K562 (cell line): ENCODE results near the gene ETHE1. TPM values are rescaled to one million over a fixed set of nuclear protein-coding genes. Genes with fewer than 3 reads are reported as not detected.

Experiments used
- ARID2 ChIP-seq: fragments of 450-650 bp; IDR thresholded peaks from 2 replicates; pipeline ENCODE4 v1.6.1; 2017; ENCODE audit warnings: antibody characterized with exemption, mild to moderate bottlenecking
- HMBOX1 ChIP-seq: sonication (generic); IDR thresholded peaks from 2 replicates; pipeline ENCODE4 v1.6.1; 2016
- ZEB2 ChIP-seq: fragments of 450-650 bp; IDR thresholded peaks from 2 replicates; pipeline ENCODE4 v1.6.1; 2016
- ZFPM2 ChIP-seq: fragments of 250-450 bp; sonication (Bioruptor Pico); IDR thresholded peaks from 2 replicates; pipeline ENCODE4 v1.5.1; 2022; ENCODE audit warnings: mild to moderate bottlenecking
- ZKSCAN1 ChIP-seq: fragments of 150-350 bp; IDR thresholded peaks from 2 replicates; pipeline ENCODE4 v1.6.1; 2016; ENCODE audit warnings: low read depth, low read length
- ZNF512 ChIP-seq: IDR thresholded peaks from 2 replicates; pipeline ENCODE4 v1.6.1; 2016; ENCODE audit warnings: missing genetic modification characterization, missing compliant biosample characterization
- polyA plus RNA-seq, 8 experiments: library from polyadenylated mRNA; depleted of rRNA in 4 of 8; stranded (reverse) in 5 of 8; unstranded in 3 of 8; fragments of >200 nt; fragmentation: Nextera tagmentation in 2 of 8; fragmentation: Illumina TruSeq in 1 of 8; extraction: Ambion mirVana in 2 of 8; extraction: Trizol in 1 of 8; gene quantifications; 2 replicates each; pipeline versions ENCODE4 v1.2.1 to v1.2.3, GENCODE V29; 2011 to 2014; ENCODE audit warnings: inconsistent platforms in 1 of 8, missing spikeins in 1 of 8
- total RNA-seq, 7 experiments: library from RNA; depleted of rRNA in 6 of 7; stranded (reverse); fragments of >200 nt in 6 of 7; fragmentation: Illumina TruSeq in 2 of 7; extraction: Trizol in 2 of 7; gene quantifications; 2 replicates each; pipeline versions ENCODE4 v1.2.1 to v1.2.3, GENCODE V29; 2011 to 2021; ENCODE audit warnings: low replicate concordance in 1 of 7
- TF ChIP-seq, protein P1 (sequence below), 2 experiments: fragments of 450-650 bp; IDR thresholded peaks; 2 replicates each; pipeline ENCODE4 v1.6.1; 2016
- TF ChIP-seq, protein P2 (sequence below): fragments of 450-650 bp; IDR thresholded peaks from 2 replicates; pipeline ENCODE4 v1.6.1; 2016; ENCODE audit warnings: low read depth, mild to moderate bottlenecking, moderate library complexity
- TF ChIP-seq, protein P3 (sequence below), 2 experiments: fragments of 450-650 bp; IDR thresholded peaks; 2 replicates each; pipeline ENCODE4 v1.6.1; 2016; ENCODE audit warnings: mild to moderate bottlenecking in 2 of 2, borderline replicate concordance in 1 of 2, low read depth in 1 of 2, moderate library complexity in 1 of 2

ETHE1 gene
- total and polyA plus RNA-seq, 9 of the 15 experiments (the other 6 are each of a cell fraction or from before 2014, with no cell fraction given): 2.9 to 21.0 (median 10.2) TPM

DNA sequence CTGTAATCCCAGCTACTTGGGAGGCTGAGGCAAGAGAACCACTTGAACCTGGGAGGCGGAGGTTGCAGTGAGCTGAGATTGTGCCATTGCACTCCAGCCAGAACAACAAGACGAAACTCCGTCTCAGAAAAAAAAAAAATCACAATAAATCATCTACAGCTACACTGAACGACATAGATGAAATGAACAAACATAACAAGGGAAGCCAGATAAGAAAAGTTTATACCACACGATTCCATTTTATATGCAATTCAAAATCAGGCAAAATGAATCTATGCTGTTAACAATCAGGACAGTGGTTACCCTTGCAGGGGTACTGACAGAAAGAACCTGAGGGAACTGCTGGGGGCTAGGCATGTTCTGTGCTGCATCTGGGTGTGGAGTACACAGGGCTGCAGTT is 42.7 kb upstream of the ETHE1 start (continued):
- TF ChIP-seq HMBOX1 (no peak), ZFPM2 (CRISPR knock-in tag) (no peak), ZEB2 (no peak), ZNF512 (tag) (no peak), ZKSCAN1 (no peak), ARID2 (no peak)
- TF ChIP-seq, protein P1, sequence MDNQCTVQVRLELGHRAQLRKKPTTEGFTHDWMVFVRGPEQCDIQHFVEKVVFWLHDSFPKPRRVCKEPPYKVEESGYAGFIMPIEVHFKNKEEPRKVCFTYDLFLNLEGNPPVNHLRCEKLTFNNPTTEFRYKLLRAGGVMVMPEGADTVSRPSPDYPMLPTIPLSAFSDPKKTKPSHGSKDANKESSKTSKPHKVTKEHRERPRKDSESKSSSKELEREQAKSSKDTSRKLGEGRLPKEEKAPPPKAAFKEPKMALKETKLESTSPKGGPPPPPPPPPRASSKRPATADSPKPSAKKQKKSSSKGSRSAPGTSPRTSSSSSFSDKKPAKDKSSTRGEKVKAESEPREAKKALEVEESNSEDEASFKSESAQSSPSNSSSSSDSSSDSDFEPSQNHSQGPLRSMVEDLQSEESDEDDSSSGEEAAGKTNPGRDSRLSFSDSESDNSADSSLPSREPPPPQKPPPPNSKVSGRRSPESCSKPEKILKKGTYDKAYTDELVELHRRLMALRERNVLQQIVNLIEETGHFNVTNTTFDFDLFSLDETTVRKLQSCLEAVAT (IDR thresholded peaks at IDR 0.05): no peak
- TF ChIP-seq, protein P2, sequence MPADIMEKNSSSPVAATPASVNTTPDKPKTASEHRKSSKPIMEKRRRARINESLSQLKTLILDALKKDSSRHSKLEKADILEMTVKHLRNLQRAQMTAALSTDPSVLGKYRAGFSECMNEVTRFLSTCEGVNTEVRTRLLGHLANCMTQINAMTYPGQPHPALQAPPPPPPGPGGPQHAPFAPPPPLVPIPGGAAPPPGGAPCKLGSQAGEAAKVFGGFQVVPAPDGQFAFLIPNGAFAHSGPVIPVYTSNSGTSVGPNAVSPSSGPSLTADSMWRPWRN: no peak
- TF ChIP-seq, protein P3, sequence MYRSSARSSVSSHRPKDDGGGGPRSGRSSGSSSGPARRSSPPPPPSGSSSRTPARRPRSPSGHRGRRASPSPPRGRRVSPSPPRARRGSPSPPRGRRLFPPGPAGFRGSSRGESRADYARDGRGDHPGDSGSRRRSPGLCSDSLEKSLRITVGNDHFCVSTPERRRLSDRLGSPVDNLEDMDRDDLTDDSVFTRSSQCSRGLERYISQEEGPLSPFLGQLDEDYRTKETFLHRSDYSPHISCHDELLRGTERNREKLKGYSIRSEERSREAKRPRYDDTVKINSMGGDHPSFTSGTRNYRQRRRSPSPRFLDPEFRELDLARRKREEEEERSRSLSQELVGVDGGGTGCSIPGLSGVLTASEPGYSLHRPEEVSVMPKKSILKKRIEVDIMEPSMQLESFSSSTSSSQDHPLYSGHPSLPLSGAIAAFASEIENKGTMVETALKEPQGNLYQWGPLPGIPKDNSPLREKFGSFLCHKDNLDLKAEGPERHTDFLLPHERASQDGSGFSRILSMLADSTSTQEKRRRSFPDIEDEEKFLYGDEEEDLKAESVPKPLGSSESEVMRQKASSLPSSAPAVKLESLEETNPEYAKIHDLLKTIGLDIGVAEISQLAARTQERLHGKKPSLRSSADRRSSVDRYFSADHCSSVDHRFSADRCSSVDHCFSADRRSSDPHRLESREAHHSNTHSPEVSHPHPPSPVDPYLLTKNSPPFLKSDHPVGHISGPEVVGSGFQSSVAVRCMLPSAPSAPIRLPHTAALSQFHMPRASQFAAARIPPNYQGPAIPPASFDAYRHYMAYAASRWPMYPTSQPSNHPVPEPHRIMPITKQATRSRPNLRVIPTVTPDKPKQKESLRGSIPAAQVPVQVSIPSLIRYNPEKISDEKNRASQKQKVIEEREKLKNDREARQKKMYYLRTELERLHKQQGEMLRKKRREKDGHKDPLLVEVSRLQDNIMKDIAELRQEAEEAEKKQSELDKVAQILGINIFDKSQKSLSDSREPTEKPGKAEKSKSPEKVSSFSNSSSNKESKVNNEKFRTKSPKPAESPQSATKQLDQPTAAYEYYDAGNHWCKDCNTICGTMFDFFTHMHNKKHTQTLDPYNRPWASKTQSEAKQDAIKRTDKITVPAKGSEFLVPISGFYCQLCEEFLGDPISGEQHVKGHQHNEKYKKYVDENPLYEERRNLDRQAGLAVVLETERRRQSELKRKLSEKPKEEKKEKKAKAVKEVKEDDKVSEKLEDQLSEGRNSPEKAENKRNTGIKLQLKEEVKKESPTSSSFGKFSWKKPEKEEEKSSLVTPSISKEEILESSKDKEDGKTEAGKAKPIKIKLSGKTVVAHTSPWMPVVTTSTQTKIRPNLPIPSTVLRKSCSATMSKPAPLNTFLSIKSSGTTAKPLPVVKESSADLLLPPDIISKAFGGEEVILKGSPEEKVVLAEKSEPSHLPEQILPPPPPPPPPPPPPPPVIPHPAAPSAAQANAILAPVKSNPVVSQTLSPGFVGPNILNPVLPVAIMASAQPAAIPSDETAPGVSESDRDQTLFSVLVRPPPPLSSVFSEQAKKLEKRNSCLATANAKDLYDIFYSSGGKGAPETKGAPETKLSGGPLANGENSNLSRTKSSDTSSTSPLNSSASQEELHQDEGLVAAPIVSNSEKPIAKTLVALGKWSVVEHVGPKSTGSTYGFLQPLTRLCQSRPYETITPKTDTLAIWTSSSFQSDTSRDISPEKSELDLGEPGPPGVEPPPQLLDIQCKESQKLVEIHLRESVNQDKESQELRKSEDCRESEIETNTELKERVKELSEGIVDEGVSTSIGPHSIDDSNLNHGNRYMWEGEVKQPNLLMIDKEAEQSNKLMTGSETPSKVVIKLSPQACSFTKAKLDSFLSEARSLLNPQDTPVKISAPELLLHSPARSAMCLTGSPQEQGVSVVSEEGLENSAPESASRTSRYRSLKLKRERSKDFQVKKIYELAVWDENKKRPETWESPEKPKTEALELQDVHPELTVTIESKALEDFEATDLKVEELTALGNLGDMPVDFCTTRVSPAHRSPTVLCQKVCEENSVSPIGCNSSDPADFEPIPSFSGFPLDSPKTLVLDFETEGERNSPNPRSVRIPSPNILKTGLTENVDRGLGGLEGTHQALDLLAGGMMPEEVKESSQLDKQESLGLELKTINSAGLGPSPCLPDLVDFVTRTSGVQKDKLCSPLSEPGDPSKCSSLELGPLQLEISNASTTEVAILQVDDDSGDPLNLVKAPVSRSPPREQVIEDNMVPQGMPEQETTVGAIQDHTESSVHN (IDR thresholded peaks at IDR 0.05; ENCODE audit: borderline replicate concordance in 1 of 2, low read depth in 1 of 2): no peak
